ENCODE data around the gene PTPN21.

DNA sequence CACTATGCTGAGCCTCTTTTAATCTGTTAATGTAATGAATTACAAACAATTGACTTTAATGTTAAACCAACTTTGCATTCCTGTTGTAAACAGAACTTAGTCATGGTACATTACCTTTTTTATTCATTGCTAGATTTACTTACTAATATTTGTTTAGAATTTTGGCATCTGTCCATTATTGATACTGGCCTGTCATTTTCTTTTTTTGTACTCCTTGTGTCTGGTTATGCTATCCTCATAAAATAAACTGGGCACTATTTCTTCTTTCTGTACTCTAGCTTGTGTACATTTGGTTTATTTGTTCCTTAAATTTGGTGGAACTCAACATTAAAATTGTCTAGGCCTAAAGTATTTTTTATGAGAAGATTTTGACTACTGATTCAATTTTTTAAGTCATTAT, 137.2 kb downstream of the PTPN21 start:
- TF ChIP-seq POLR2A (IDR thresholded peaks at IDR 0.05) (no peak), POLR2AphosphoS5 (IDR thresholded peaks at IDR 0.05) (no peak)
